HepG2 (cell line): Measurements from ENCODE around the gene PASD1. TPM values are rescaled to one million over a fixed set of nuclear protein-coding genes. Genes with fewer than 3 reads are reported as not detected.

Experiments used
- ATAC-seq: fragments of 200-7000 bp; cut with Tn5 transposase; 3 replicates; pipeline ENCODE4 v1.9.1; 2020; ENCODE audit warnings: mild to moderate bottlenecking, moderate library complexity
- BruUV-seq: library from RNA; stranded (reverse); fragments of 400-500 nt; replicated peaks from 2 replicates; lab custom pipeline; 2021; lab: Mats Ljungman, UMichigan
- CTCF ChIA-PET: fragments of 300-600 bp; formaldehyde crosslinking; extraction: SDS; loops from one replicate; lab custom pipeline; 2021; ENCODE audit warnings: low total read pairs, inconsistent platforms, low intra/inter-chr PET ratio; lab: Yijun Ruan, JAX
- POLR2A ChIA-PET: fragments of 350-600 bp; sonication (Branson Sonifier 250); formaldehyde crosslinking; loops from one replicate; lab custom pipeline; 2020; ENCODE audit warnings: antibody characterized with exemption, inconsistent platforms; lab: Yijun Ruan, JAX
- DNase-seq: peaks from one replicate; pipeline ENCODE4 v3.0.0-alpha.2; 2015; ENCODE audit warnings: low spot score
- FAIRE-seq: peaks from 3 replicates; lab custom pipeline; 2011; peaks lifted over from hg19 to GRCh38; lab: Jason Lieb, UNC
- H2AFZ ChIP-seq: one replicate; pipeline ENCODE4 v1.6.1; 2011; ENCODE audit warnings: low read length, inconsistent platforms
- H3K27ac ChIP-seq: fragments of 300-600 bp; 3 replicates; pipeline ENCODE4 v1.8.0; 2011; ENCODE audit warnings: mixed run types, mild to moderate bottlenecking, mixed read lengths, low read length, inconsistent platforms; ENCODE audit not compliant: insufficient read depth; ENCODE audit errors: extremely low read length
- H3K27me3 ChIP-seq, 2 experiments: fragments of 200-600 bp in 1 of 2; 2 replicates in 1 of 2; 3 replicates in 1 of 2; pipeline versions ENCODE4 v1.6.0 to v1.8.0; 2011; ENCODE audit warnings: low read length in 2 of 2, mild to moderate bottlenecking in 2 of 2, moderate library complexity in 2 of 2, inconsistent platforms in 1 of 2; ENCODE audit not compliant: insufficient read depth in 2 of 2, control insufficient read depth in 1 of 2
- H3K36me3 ChIP-seq, 2 experiments: fragments of 200-600 bp in 1 of 2; replicated peaks in 1 of 2; 2 replicates in 1 of 2; 3 replicates in 1 of 2; pipeline versions ENCODE4 v1.5.1 to v1.8.0; 2011; ENCODE audit warnings: low read length in 2 of 2, inconsistent platforms in 1 of 2; ENCODE audit not compliant: insufficient read depth in 2 of 2, control insufficient read depth in 1 of 2
- H3K4me1 ChIP-seq: 2 replicates; pipeline ENCODE4 v1.5.1; 2012; ENCODE audit warnings: low read length, inconsistent platforms; ENCODE audit not compliant: insufficient read depth
- H3K4me2 ChIP-seq: 2 replicates; pipeline ENCODE4 v1.6.0; 2011; ENCODE audit warnings: low read depth, low read length, inconsistent platforms
- H3K4me3 ChIP-seq, 3 experiments: fragments of 200-600 bp in 1 of 3; sonication (generic), shearing (Covaris generic) in 1 of 3; replicated peaks in 1 of 3; 2 replicates each; pipeline ENCODE4 v1.5.1; 2011 to 2016; ENCODE audit warnings: low read length in 3 of 3, inconsistent platforms in 2 of 3, low read depth in 2 of 3, mild to moderate bottlenecking in 2 of 3, control low read depth in 1 of 3, mixed read lengths in 1 of 3; ENCODE audit not compliant: insufficient read depth in 1 of 3
- H3K79me2 ChIP-seq: one replicate; pipeline ENCODE4 v1.6.1; 2011; ENCODE audit warnings: low read length, inconsistent platforms; ENCODE audit not compliant: insufficient read depth
- H3K9ac ChIP-seq: 2 replicates; pipeline ENCODE4 v1.6.0; 2011; ENCODE audit warnings: mild to moderate bottlenecking, low read depth, low read length, inconsistent platforms; ENCODE audit not compliant: insufficient read depth
- H3K9me3 ChIP-seq: 2 replicates; pipeline ENCODE4 v1.5.1; 2012; ENCODE audit warnings: mild to moderate bottlenecking, low read length
- H4K20me1 ChIP-seq: 2 replicates; pipeline ENCODE4 v1.6.0; 2011; ENCODE audit warnings: inconsistent platforms, mild to moderate bottlenecking, low read length, moderate library complexity; ENCODE audit not compliant: insufficient read depth
- ARID3A ChIP-seq: IDR thresholded peaks from 2 replicates; pipeline ENCODE4 v1.6.1; 2012; ENCODE audit warnings: low read depth, low read length, improper control_type of control experiment
- KAT8 ChIP-seq: IDR thresholded peaks from 2 replicates; pipeline ENCODE4 v1.6.1; 2016; ENCODE audit warnings: missing genetic modification reagents, missing compliant biosample characterization
- MLLT10 ChIP-seq: sonication (generic); formaldehyde crosslinking; IDR thresholded peaks from 2 replicates; pipeline ENCODE4 v1.4.0; 2020; ENCODE audit warnings: missing genetic modification reagents
- MTA1 ChIP-seq: sonication (generic); formaldehyde crosslinking; IDR thresholded peaks from 2 replicates; pipeline ENCODE4 v1.4.0; 2020; ENCODE audit warnings: missing genetic modification reagents, mild to moderate bottlenecking, borderline replicate concordance
- POLR2A ChIP-seq, 2 experiments: IDR thresholded peaks; 2 replicates each; pipeline ENCODE4 v1.6.1; 2011; ENCODE audit warnings: low read depth in 2 of 2, low read length in 2 of 2, mild to moderate bottlenecking in 1 of 2, moderate library complexity in 1 of 2; ENCODE audit not compliant: insufficient read depth in 1 of 2
- RCOR2 ChIP-seq: IDR thresholded peaks from 2 replicates; pipeline ENCODE4 v1.6.1; 2016; ENCODE audit warnings: missing biosample characterization, missing genetic modification reagents
- STAT5B ChIP-seq: sonication (generic); formaldehyde crosslinking; IDR thresholded peaks from 2 replicates; pipeline ENCODE4 v1.4.0; 2020; ENCODE audit warnings: missing genetic modification reagents
- TRIM22 ChIP-seq: fragments of 450-650 bp; IDR thresholded peaks from 2 replicates; pipeline ENCODE4 v1.6.1; 2017
- YEATS2 ChIP-seq: sonication (generic); formaldehyde crosslinking; IDR thresholded peaks from 2 replicates; pipeline ENCODE4 v1.4.0; 2020; ENCODE audit warnings: missing genetic modification reagents, borderline replicate concordance
- ZBTB25 ChIP-seq: IDR thresholded peaks from 2 replicates; pipeline ENCODE4 v1.6.1; 2018; ENCODE audit warnings: missing genetic modification reagents
- ZNF205 ChIP-seq: IDR thresholded peaks from 2 replicates; pipeline ENCODE4 v1.6.1; 2018; ENCODE audit warnings: missing biosample characterization, missing genetic modification reagents
- ZNF354B ChIP-seq: sonication (generic); formaldehyde crosslinking; IDR thresholded peaks from 2 replicates; pipeline ENCODE4 v1.8.0; 2022; ENCODE audit warnings: mild to moderate bottlenecking, missing genetic modification reagents
- ZNF674 ChIP-seq: sonication (generic); formaldehyde crosslinking; IDR thresholded peaks from 2 replicates; pipeline ENCODE4 v1.5.0; 2020; ENCODE audit warnings: low read depth, mild to moderate bottlenecking, missing genetic modification reagents
- ZUFSP ChIP-seq: sonication (generic); formaldehyde crosslinking; IDR thresholded peaks from 2 replicates; pipeline ENCODE4 v1.9.0; 2021; ENCODE audit warnings: missing genetic modification reagents, mild to moderate bottlenecking, borderline replicate concordance
- WGBS: methylation state at CpG from one replicate; pipeline ENCODE4 v1.1.6; 2017; ENCODE audit warnings: low lambda C conversion rate; 5-methylcytosine and 5-hydroxymethylcytosine counted together
- in situ Hi-C: cut with HindIII; loops from 2 replicates; pipeline ENCODE4 v1.10.0; 2017; ENCODE audit warnings: low pct_unique_long_range_greater_than_20kb; ENCODE audit not compliant: extremely low pct_ligation_motif_present
- intact Hi-C: fragments of 100-400 bp; cut with micrococcal nuclease; formaldehyde crosslinking; loops from one replicate; pipeline ENCODE4 v1.10.0; 2022; ENCODE audit not compliant: unreplicated experiment
- polyA plus RNA-seq, 8 experiments: library from polyadenylated mRNA; depleted of rRNA in 3 of 8; stranded (reverse) in 7 of 8; unstranded in 1 of 8; fragments of >200 nt; fragmentation: Illumina TruSeq in 4 of 8; extraction: Trizol in 4 of 8; gene quantifications; 2 replicates each; pipeline versions ENCODE4 v1.2.1 to v1.2.3, GENCODE V29; 2011 to 2016; ENCODE audit warnings: low read depth in 4 of 8, missing spikeins in 1 of 8, mixed read lengths in 1 of 8; ENCODE audit not compliant: insufficient read depth in 1 of 8
- total RNA-seq, 5 experiments: library from RNA; depleted of rRNA; stranded (reverse); fragments of >200 nt; fragmentation: Illumina TruSeq; extraction: Trizol; gene quantifications; 2 replicates each; pipeline ENCODE4 v1.2.3, GENCODE V29; 2016; ENCODE audit warnings: low read depth in 1 of 5

PASD1 gene
- total and polyA plus RNA-seq, 2 of the 13 experiments (the other 11 are each of a cell fraction or from before 2014, with no cell fraction given): not detected

- ATAC-seq: no peak
- no peak overlapping the region for H3K9ac ChIP-seq
- ChIA-PET POLR2A (no interaction called here), CTCF (no interaction called here)
- H3K9me3 ChIP-seq: no peaks in the 10 kb centered on the region
- H3K4me2 ChIP-seq: no peak overlapping the region
- BruUV-seq: no TSS peak
- no peaks in the 10 kb centered on the region for H3K4me1 ChIP-seq
- no peaks in the 10 kb centered on the region for H3K36me3 ChIP-seq
- TF ChIP-seq MTA1 (CRISPR knock-in tag): no peak
- TF ChIP-seq ZNF205 (CRISPR knock-in tag): no peak
- TF ChIP-seq YEATS2 (CRISPR knock-in tag): no peak
- TF ChIP-seq STAT5B (CRISPR knock-in tag): no peak
- no peaks in the 10 kb centered on the region; a peak in 1 of 5 replicates for H3K27me3 ChIP-seq
- H3K4me3 ChIP-seq: no peak overlapping the region
- no peak overlapping the region for H2AFZ ChIP-seq
- H3K79me2 ChIP-seq: no peaks in the 10 kb centered on the region
- intact Hi-C loops (no loop called here), in situ Hi-C loops (no loop called here)
- H4K20me1 ChIP-seq: no peaks in the 10 kb centered on the region
- WGBS: 89% methylated on average over 4 of the region's 7 CpGs
- DNase-seq: no peak
- H3K27ac ChIP-seq: no peak overlapping the region
- FAIRE-seq: no peak
Observed at GRCh38 chrX:151701531-151701930, 138.1 kb downstream of the PASD1 start.

- Histone ChIP-seq H3K79me2 (no peaks in the 10 kb centered on the region), H3K27ac (no peak overlapping the region), H3K27me3 (no peaks in the 10 kb centered on the region; a peak in 1 of 5 replicates), H3K9me3 (no peaks in the 10 kb centered on the region), H3K4me1 (no peaks in the 10 kb centered on the region), H3K4me3 (no peak overlapping the region), H3K4me2 (no peak overlapping the region), H3K9ac (no peak overlapping the region), H4K20me1 (no peaks in the 10 kb centered on the region), H2AFZ (no peak overlapping the region), H3K36me3 (no peaks in the 10 kb centered on the region)
- intact Hi-C loops: no loop called here
- BruUV-seq: no TSS peak
- FAIRE-seq (no peak), DNase-seq (no peak), ATAC-seq (no peak)
- WGBS: 13% methylated on average over 3 of the region's 9 CpGs
- CTCF ChIA-PET: no interaction called here
- in situ Hi-C loops: no loop called here
- TF ChIP-seq POLR2A (IDR thresholded peaks at IDR 0.05; ENCODE audit: insufficient read depth in 1 of 2, low read depth in 2 of 2, low read length in 2 of 2) (no peak), ZBTB25 (no peak), RCOR2 (no peak), TRIM22 (no peak), ZUFSP (CRISPR knock-in tag) (no peak), ZNF674 (CRISPR knock-in tag) (no peak), KAT8 (no peak), MLLT10 (CRISPR knock-in tag) (no peak), ZNF354B (CRISPR knock-in tag) (no peak), ARID3A (no peak)
- POLR2A ChIA-PET: no interaction called here
Observed at GRCh38 chrX:151702026-151702714, 138.7 kb downstream of the PASD1 start.
